GM12873 (cell line): ENCODE results near the gene CDC14A.
A peak's percentile ranks its signal among the peaks of the same experiment; 100 is the strongest.

ENCODE experiments used
- TF ChIP-seq, protein P1 (sequence below): IDR thresholded peaks from 2 replicates; pipeline ENCODE4 v1.5.1; 2012; ENCODE audit warnings: low read depth, mild to moderate bottlenecking, moderate library complexity, low read length, control low read depth; ENCODE audit not compliant: insufficient read depth; ENCODE audit errors: missing control alignments

CDC14A gene

GRCh38 chr1:100351095-100351887 is 1.0 kb upstream of the CDC14A start:
- TF ChIP-seq, protein P1, sequence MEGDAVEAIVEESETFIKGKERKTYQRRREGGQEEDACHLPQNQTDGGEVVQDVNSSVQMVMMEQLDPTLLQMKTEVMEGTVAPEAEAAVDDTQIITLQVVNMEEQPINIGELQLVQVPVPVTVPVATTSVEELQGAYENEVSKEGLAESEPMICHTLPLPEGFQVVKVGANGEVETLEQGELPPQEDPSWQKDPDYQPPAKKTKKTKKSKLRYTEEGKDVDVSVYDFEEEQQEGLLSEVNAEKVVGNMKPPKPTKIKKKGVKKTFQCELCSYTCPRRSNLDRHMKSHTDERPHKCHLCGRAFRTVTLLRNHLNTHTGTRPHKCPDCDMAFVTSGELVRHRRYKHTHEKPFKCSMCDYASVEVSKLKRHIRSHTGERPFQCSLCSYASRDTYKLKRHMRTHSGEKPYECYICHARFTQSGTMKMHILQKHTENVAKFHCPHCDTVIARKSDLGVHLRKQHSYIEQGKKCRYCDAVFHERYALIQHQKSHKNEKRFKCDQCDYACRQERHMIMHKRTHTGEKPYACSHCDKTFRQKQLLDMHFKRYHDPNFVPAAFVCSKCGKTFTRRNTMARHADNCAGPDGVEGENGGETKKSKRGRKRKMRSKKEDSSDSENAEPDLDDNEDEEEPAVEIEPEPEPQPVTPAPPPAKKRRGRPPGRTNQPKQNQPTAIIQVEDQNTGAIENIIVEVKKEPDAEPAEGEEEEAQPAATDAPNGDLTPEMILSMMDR: peak; percentile 56

DNA sequence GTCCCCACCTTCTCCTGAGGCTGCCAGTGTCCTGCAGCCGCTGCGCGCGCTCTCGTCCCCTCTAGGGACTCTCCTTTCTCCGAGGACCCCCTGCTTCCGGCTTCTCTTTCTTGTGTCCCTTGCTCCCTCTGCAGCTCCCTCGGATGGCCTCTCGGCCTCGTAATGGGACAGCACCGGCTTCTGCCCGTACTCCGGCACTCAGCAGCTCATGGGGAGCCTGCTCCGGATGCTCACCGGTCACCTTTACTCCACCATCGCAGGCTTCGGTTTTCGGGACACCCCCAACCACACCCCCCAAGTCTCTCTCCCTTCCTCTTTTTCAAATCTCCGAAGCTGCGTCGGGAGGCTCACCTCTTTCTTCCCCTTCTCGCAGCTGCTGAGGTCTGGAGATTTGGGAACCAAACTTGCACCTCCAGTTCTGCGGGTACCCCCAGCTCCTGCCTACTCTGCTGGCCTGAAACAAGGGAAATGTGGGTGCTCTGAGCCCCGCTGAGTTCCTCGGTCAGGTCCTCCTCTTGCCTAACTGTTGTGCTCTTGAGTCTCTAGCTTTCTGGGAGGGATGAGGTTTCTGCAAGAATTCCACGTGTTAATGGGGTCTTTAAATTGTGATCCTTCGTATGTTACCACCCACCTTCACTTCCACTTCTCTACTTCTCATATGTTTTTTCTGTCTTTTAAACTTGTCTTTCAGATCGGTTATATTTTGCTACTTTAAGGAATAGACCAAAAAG is 930 bp downstream of the CDC14A start:
- TF ChIP-seq, protein P1: no peak

DNA sequence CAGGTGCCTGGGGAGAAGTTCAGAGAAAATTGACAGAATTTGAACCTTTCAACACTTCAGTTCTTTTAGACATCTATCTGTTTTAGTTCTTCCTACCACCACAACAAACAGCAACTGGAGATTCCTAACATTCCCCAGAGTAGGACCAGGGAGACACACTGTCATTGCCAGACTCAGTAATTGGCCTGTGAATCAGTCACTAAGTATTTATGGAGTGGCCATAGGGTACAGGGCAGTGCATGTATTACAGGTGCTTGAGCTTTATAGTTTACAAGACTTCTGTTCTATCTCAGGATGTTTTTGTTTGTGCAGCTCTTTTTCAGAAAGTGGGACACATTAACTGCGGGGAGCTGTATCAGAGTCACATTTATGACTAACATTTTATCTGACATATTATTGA is 1.7 kb downstream of the CDC14A start:
- TF ChIP-seq, protein P1: no peak

DNA sequence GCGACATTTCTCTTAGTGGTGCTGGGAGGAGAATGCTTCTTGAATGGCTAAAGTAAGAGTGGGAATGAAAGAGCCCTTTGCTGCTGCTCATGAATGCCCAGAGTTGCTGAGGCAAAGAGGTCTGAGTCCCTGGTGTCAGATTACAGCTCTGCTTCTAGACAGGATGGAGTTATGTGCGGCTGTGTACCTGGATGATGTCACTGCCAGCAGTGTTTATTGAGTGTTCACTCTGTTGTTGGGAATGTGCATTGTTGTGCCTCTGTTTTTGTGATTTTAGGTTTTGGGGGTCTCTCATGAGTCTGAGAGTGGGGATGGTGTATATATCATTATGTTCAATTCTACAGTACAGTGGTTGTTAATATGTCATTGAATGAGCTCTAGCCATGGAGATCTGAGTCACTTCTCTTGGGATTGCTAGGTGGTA is 2.7 kb downstream of the CDC14A start:
- TF ChIP-seq, protein P1: no peak

- TF ChIP-seq, protein P1: peak; percentile 42
Measured at GRCh38 chr1:100358210-100358609, 5.9 kb downstream of the CDC14A start.

- TF ChIP-seq, protein P1: no peak
Measured at GRCh38 chr1:100359139-100359538, 6.8 kb downstream of the CDC14A start.

- TF ChIP-seq, protein P1: no peak
Measured at GRCh38 chr1:100360790-100361510, 8.6 kb downstream of the CDC14A start.
